NCI-H187 treated with DMSO at 0.1 percent for 48 hours (cell line): ENCODE results near the gene LPP.

ENCODE experiments used
- DNase-seq: peaks from one replicate; lab custom pipeline; 2025; lab: John Stamatoyannopoulos, UW

LPP gene

GRCh38 chr3:188137051-188137450, 16.9 kb upstream of the LPP start:
- no peak for DNase-seq

GRCh38 chr3:188139466-188139865, 14.5 kb upstream of the LPP start:
- no peak for DNase-seq

GRCh38 chr3:188146219-188146618, 7.7 kb upstream of the LPP start:
- no peak for DNase-seq

GRCh38 chr3:188147782-188148181, 6.2 kb upstream of the LPP start:
- DNase-seq = no peak

- DNase-seq = no peak
Observed at GRCh38 chr3:188148318-188148717, 5.6 kb upstream of the LPP start.

- DNase-seq = no peak
Observed at GRCh38 chr3:188149587-188149986, 4.4 kb upstream of the LPP start.

GRCh38 chr3:188150982-188151381, 3.0 kb upstream of the LPP start:
- no peak for DNase-seq

GRCh38 chr3:188151438-188151837, 2.5 kb upstream of the LPP start:
- DNase-seq = no peak

- no peak for DNase-seq
Observed at GRCh38 chr3:188152660-188153436, 1.1 kb upstream of the LPP start.

GRCh38 chr3:188153437-188154013, 432 bp upstream of the LPP start:
- DNase-seq = no peak

GRCh38 chr3:188154809-188155574, 1.0 kb downstream of the LPP start:
- no peak for DNase-seq

GRCh38 chr3:188156056-188156455, 2.1 kb downstream of the LPP start:
- no peak for DNase-seq

- DNase-seq = no peak
Observed at GRCh38 chr3:188157407-188157806, 3.5 kb downstream of the LPP start.

GRCh38 chr3:188157971-188158370, 4.0 kb downstream of the LPP start:
- DNase-seq = no peak

GRCh38 chr3:188158731-188159310, 4.9 kb downstream of the LPP start:
- DNase-seq = no peak

- DNase-seq = no peak
Observed at GRCh38 chr3:188160751-188161150, 6.8 kb downstream of the LPP start.

GRCh38 chr3:188164248-188164687, 10.3 kb downstream of the LPP start:
- DNase-seq = no peak

GRCh38 chr3:188165596-188165995, 11.6 kb downstream of the LPP start:
- no peak for DNase-seq

- no peak for DNase-seq
Observed at GRCh38 chr3:188166441-188166840, 12.5 kb downstream of the LPP start.

- DNase-seq = no peak
Observed at GRCh38 chr3:188168186-188168585, 14.2 kb downstream of the LPP start.

GRCh38 chr3:188168648-188169047, 14.7 kb downstream of the LPP start:
- DNase-seq = no peak

- no peak for DNase-seq
Observed at GRCh38 chr3:188169830-188170455, 16.0 kb downstream of the LPP start.
